Esophagus muscularis mucosa (tissue), 4 donors: Measurements from ENCODE around the gene GP1BB. TPM values are rescaled to one million over a fixed set of nuclear protein-coding genes. Genes with fewer than 3 reads are reported as not detected.

Source experiments
- DNase-seq: peaks from one replicate; pipeline ENCODE4 v3.0.0-alpha.2; 2017; ENCODE audit errors: extremely low spot score
- H3K27ac ChIP-seq, 4 donors: fragments of 200-600 bp; sonication (generic); replicated peaks in 1 of 4; 1 replicate in 3 of 4; 2 replicates in 1 of 4; pipeline ENCODE4 v1.5.1; 2016 to 2019; ENCODE audit warnings: mild to moderate bottlenecking in 1 of 4
- H3K27me3 ChIP-seq, 4 donors: fragments of 200-600 bp; sonication (generic); one replicate each; pipeline versions ENCODE4 v1.5.1 to v1.6.0; 2016 to 2019
- H3K36me3 ChIP-seq, 4 donors: fragments of 200-600 bp; sonication (generic); one replicate each; pipeline ENCODE4 v1.5.1; 2016 to 2019
- H3K4me1 ChIP-seq, 4 donors: fragments of 200-600 bp; sonication (generic); one replicate each; pipeline ENCODE4 v1.5.1; 2016 to 2019
- H3K4me3 ChIP-seq, 4 donors: fragments of 200-600 bp; sonication (generic); 1 replicate in 2 of 4; 2 replicates in 2 of 4; pipeline ENCODE4 v1.5.1; 2016 to 2019; ENCODE audit warnings: mild to moderate bottlenecking in 4 of 4, moderate library complexity in 1 of 4
- H3K9me3 ChIP-seq, 4 donors: fragments of 200-600 bp; sonication (generic); 1 replicate in 3 of 4; 2 replicates in 1 of 4; pipeline ENCODE4 v1.5.1; 2016 to 2019
- EP300 ChIP-seq: sonication (generic); formaldehyde crosslinking; IDR thresholded peaks from one replicate; pipeline ENCODE4 v1.6.1; 2017; ENCODE audit warnings: antibody characterized with exemption
- POLR2A ChIP-seq: fragments of 450-650 bp; IDR thresholded peaks from one replicate; pipeline ENCODE4 v1.6.1; 2017; ENCODE audit warnings: antibody characterized with exemption, moderate library complexity, mild to moderate bottlenecking, low read depth
- POLR2AphosphoS5 ChIP-seq, 2 donors: sonication (generic); formaldehyde crosslinking; IDR thresholded peaks; one replicate each; pipeline ENCODE4 v1.6.1; 2017; ENCODE audit warnings: antibody characterized with exemption in 2 of 2
- WGBS: methylation state at CpG from one replicate; pipeline ENCODE4 v1.1.5; 2018; 5-methylcytosine and 5-hydroxymethylcytosine counted together
- intact Hi-C: fragments of 100-400 bp; cut with DNase I; formaldehyde crosslinking; loops from one replicate; pipeline ENCODE4 v1.15.1; 2023
- total RNA-seq, 4 donors: library from RNA; depleted of rRNA; stranded (reverse); fragments of >200 nt; gene quantifications; one replicate each; pipeline versions ENCODE4 v1.1.0 to v1.2.1, GENCODE V29; 2016
- TF ChIP-seq, protein P1 (sequence below), 3 experiments: fragments of 200-600 bp in 2 of 3; fragments of 450-650 bp in 1 of 3; sonication (generic) in 2 of 3; IDR thresholded peaks; one replicate each; pipeline ENCODE4 v1.5.1; 2017 to 2019; ENCODE audit warnings: antibody characterized with exemption in 3 of 3, mild to moderate bottlenecking in 2 of 3, moderate library complexity in 1 of 3

GP1BB gene
- total RNA-seq, 4 donors from 2014 or later, result 1.7 to 16.7 (median 5.7) TPM

DNA sequence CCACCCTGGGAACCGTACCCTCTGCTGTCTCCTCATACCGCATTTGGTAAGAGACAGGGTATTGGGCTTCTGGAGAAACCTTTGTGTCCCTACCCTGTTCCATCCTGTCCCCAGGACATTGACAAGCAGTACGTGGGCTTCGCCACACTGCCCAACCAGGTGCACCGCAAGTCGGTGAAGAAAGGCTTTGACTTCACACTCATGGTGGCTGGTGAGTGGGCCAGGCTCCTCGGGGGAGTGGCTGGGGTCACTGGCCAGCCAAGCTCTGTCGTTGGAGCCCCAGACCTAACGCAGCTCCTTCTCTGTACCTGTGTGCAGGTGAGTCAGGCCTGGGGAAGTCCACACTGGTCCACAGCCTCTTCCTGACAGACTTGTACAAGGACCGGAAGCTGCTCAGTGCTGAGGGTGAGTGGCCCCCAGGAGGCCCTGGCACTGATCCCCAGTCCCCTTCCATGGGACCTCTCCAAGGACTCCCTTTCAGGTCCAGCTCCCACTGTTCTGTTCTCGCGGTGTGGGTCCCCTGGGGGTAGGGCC is 3.8 kb upstream of the GP1BB start:
- H3K4me3 ChIP-seq, result peak overlapping the region in 3 of 4 donors; percentile 69 to 86 (median 71)
- H3K4me1 ChIP-seq, result peaks cover 55 to 70% (median 58%) of the 10 kb centered on the region in 4 donors
- peaks cover 0 to 29% (median 26%) of the 10 kb centered on the region in 4 donors for H3K36me3 ChIP-seq
- peaks cover 0 to 89% (median 7%) of the 10 kb centered on the region in 4 donors for H3K27me3 ChIP-seq
- DNase-seq, result no peak
- TF ChIP-seq EP300 (no peak), POLR2A (no peak), POLR2AphosphoS5 (IDR thresholded peaks at IDR 0.05) (no peak)
- TF ChIP-seq, protein P1, sequence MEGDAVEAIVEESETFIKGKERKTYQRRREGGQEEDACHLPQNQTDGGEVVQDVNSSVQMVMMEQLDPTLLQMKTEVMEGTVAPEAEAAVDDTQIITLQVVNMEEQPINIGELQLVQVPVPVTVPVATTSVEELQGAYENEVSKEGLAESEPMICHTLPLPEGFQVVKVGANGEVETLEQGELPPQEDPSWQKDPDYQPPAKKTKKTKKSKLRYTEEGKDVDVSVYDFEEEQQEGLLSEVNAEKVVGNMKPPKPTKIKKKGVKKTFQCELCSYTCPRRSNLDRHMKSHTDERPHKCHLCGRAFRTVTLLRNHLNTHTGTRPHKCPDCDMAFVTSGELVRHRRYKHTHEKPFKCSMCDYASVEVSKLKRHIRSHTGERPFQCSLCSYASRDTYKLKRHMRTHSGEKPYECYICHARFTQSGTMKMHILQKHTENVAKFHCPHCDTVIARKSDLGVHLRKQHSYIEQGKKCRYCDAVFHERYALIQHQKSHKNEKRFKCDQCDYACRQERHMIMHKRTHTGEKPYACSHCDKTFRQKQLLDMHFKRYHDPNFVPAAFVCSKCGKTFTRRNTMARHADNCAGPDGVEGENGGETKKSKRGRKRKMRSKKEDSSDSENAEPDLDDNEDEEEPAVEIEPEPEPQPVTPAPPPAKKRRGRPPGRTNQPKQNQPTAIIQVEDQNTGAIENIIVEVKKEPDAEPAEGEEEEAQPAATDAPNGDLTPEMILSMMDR (IDR thresholded peaks at IDR 0.05), result no peak
- no peaks in the 10 kb centered on the region for H3K9me3 ChIP-seq
- 80% methylated on average over 10 of the region's 12 CpGs for WGBS
- peak overlapping the region in 1 of 4 donors; percentile 64 for H3K27ac ChIP-seq
- intact Hi-C loops, result no loop called here

DNA sequence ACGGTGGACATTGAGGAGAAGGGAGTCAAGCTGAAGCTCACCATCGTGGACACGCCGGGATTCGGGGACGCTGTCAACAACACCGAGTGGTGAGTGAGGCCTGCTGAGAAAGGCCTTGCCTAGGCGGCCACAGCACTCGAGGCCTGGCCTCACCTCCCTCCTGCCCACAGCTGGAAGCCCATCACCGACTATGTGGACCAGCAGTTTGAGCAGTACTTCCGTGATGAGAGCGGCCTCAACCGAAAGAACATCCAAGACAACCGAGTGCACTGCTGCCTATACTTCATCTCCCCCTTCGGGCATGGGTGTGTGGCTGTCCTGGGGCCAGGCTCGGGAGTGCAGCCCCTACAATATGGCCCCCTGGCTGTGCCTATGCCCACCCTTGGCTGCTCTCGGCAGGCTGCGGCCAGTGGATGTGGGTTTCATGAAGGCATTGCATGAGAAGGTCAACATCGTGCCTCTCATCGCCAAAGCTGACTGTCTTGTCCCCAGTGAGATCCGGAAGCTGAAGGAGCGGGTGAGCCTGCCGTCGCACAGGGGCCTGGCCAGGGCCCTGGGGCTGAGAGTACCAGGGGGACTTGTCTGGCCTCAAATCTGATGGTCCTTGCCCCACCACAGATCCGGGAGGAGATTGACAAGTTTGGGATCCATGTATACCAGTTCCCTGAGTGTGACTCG is 3.0 kb upstream of the GP1BB start:
- peaks cover 0 to 89% (median 5%) of the 10 kb centered on the region in 4 donors for H3K27me3 ChIP-seq
- intact Hi-C loops, result no loop called here
- H3K4me3 ChIP-seq, result no peak overlapping the region

DNA sequence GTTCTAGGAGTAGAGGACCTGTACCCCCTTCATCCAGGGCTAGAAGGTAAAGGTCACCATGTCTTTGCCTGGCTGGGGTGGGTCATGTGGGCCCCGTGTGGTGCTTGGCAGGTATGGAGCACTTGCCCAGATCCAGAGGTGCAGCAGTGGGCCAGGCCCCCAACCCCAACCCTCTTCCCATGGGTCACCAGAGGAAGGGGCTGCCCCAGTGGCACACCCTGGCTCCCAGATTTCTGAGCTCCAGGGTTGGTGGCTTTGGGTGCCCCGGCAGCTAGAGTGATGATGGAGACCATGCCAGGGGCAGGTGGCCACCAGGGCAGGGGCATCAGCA is 2.4 kb upstream of the GP1BB start:
- 83% methylated on average over 1 of the region's 2 CpGs for WGBS
- no peaks in the 10 kb centered on the region for H3K9me3 ChIP-seq
- H3K27me3 ChIP-seq, result peaks cover 0 to 85% (median 5%) of the 10 kb centered on the region in 4 donors
- no peak overlapping the region for H3K4me3 ChIP-seq
- DNase-seq, result no peak
- H3K4me1 ChIP-seq, result peaks cover 41 to 56% (median 46%) of the 10 kb centered on the region in 4 donors
- no peak overlapping the region for H3K27ac ChIP-seq
- H3K36me3 ChIP-seq, result peaks cover 0 to 29% (median 26%) of the 10 kb centered on the region in 4 donors
- intact Hi-C loops, result no loop called here
- TF ChIP-seq POLR2A (no peak), EP300 (no peak), POLR2AphosphoS5 (IDR thresholded peaks at IDR 0.05) (no peak)
- TF ChIP-seq, protein P1 (IDR thresholded peaks at IDR 0.05), result no peak

More for the DNA sequence above, 3.0 kb upstream of the GP1BB start:
- H3K9me3 ChIP-seq, result no peaks in the 10 kb centered on the region
- TF ChIP-seq, protein P1 (IDR thresholded peaks at IDR 0.05), result no peak
- TF ChIP-seq POLR2AphosphoS5 (IDR thresholded peaks at IDR 0.05) (no peak), POLR2A (no peak), EP300 (no peak)
- H3K4me1 ChIP-seq, result peaks cover 48 to 63% (median 51%) of the 10 kb centered on the region in 4 donors
- WGBS, result 88% methylated on average over 20 of the region's 26 CpGs
- H3K27ac ChIP-seq, result no peak overlapping the region
- DNase-seq, result no peak
- peaks cover 0 to 29% (median 26%) of the 10 kb centered on the region in 4 donors for H3K36me3 ChIP-seq

DNA sequence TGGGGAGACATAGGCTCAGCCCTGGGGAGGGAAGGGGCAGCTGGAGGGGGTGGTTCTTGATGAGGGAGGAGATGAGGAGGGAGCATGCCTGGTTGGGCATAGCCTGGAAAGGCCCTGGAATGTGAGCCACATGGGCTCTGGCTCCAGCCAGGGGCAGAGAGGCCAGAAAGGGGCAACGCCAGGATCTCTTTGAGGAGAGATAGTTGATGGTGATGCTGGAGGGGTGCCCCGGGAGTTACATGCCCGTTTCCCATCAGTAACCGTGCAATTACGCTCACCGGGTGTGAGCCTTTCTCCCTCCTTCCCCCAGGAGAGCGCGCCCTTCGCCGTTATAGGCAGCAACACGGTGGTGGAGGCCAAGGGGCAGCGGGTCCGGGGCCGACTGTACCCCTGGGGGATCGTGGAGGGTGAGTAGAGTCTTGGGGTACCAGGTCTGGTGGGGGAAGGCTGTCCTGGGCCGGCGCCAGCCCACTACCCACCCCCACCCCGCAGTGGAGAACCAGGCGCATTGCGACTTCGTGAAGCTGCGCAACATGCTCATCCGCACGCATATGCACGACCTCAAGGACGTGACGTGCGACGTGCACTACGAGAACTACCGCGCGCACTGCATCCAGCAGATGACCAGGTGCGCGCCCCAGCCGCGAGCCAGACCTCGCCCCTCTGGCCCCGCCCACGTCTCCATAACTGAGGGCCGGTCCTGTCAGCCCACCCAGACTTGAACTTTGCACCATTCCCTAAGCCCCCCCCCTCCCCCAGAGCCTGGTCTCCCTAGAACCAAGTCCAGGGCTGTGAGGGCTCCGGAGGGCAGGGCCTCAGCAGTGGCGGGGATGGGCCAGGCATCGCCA is 1.8 kb upstream of the GP1BB start:
- no peak overlapping the region for H3K27ac ChIP-seq
- intact Hi-C loops, result no loop called here
- TF ChIP-seq, protein P1 (IDR thresholded peaks at IDR 0.05), result no peak
- TF ChIP-seq EP300 (no peak), POLR2A (no peak), POLR2AphosphoS5 (IDR thresholded peaks at IDR 0.05) (no peak)
- no peaks in the 10 kb centered on the region for H3K9me3 ChIP-seq
- WGBS, result 88% methylated on average over 27 of the region's 44 CpGs
- no peak for DNase-seq
- peaks cover 0 to 29% (median 26%) of the 10 kb centered on the region in 4 donors for H3K36me3 ChIP-seq
- H3K4me3 ChIP-seq, result no peak overlapping the region
- peaks cover 0 to 83% (median 5%) of the 10 kb centered on the region in 4 donors for H3K27me3 ChIP-seq
- peaks cover 41 to 51% (median 46%) of the 10 kb centered on the region in 4 donors for H3K4me1 ChIP-seq
